HCT116 (cell line): Measurements from ENCODE around the gene GALNT14. TPM values are rescaled to one million over a fixed set of nuclear protein-coding genes. Genes with fewer than 3 reads are reported as not detected.

Experiments
- ATAC-seq: fragments of 200-7000 bp; cut with Tn5 transposase; 2 replicates; pipeline ENCODE4 v1.9.1; 2020; ENCODE audit warnings: mild to moderate bottlenecking, moderate library complexity
- BruUV-seq: library from RNA; stranded (reverse); fragments of 400-500 nt; replicated peaks from 2 replicates; lab custom pipeline; 2021; lab: Mats Ljungman, UMichigan
- CTCF ChIA-PET: fragments of 300-600 bp; sonication (Branson Sonifier 250); formaldehyde crosslinking; loops from one replicate; lab custom pipeline; 2021; ENCODE audit warnings: antibody characterized with exemption; lab: Charles Lee
- POLR2A ChIA-PET: fragments of 300-600, 350-600 bp; sonication (Branson Sonifier 250); formaldehyde crosslinking; loops from one replicate; lab custom pipeline; 2021; ENCODE audit warnings: antibody characterized with exemption; lab: Charles Lee
- RAD21 ChIA-PET, 2 experiments: fragments of 300-600 bp; sonication (Branson Sonifier 250); formaldehyde crosslinking; loops; one replicate each; lab custom pipeline; 2023; ENCODE audit warnings: low total read pairs in 2 of 2; ENCODE audit not compliant: uncharacterized antibody in 2 of 2, unreplicated experiment in 2 of 2, low non-redundant PET in 1 of 2; lab: Charles Lee
- DNase-seq: peaks from one replicate; pipeline ENCODE4 v3.0.0-alpha.2; 2010; ENCODE audit warnings: low read depth, low spot score
- H2AFZ ChIP-seq: fragments of 200-600 bp; shearing (Covaris generic), sonication (generic); 2 replicates; pipeline ENCODE4 v1.6.1; 2017; ENCODE audit warnings: low read depth, mixed run types, mixed read lengths, antibody characterized with exemption, low read length; ENCODE audit not compliant: poor library complexity, severe bottlenecking
- H3K27ac ChIP-seq: 2 replicates; pipeline ENCODE4 v1.5.1; 2012; ENCODE audit warnings: low read depth, low read length
- H3K27me3 ChIP-seq: fragments of 200-600 bp; sonication (generic); 2 replicates; pipeline ENCODE4 v1.6.1; 2016; ENCODE audit warnings: mixed run types, low read length, mixed read lengths; ENCODE audit not compliant: insufficient read depth
- H3K36me3 ChIP-seq, 2 experiments: fragments of 200-500 bp in 1 of 2; fragments of 200-600 bp in 1 of 2; sonication (Bioruptor generic) in 1 of 2; sonication (generic) in 1 of 2; 2 replicates each; pipeline versions ENCODE4 v1.5.1 to v1.6.1; 2014 to 2016; ENCODE audit warnings: low read length in 2 of 2, inconsistent platforms in 1 of 2, mixed read lengths in 1 of 2, mixed run types in 1 of 2; ENCODE audit not compliant: insufficient read depth in 2 of 2, control insufficient read depth in 1 of 2
- H3K4me1 ChIP-seq, 2 experiments: fragments of 200-600 bp in 1 of 2; sonication (generic) in 1 of 2; 2 replicates each; pipeline versions ENCODE4 v1.5.1 to v1.6.1; 2012 to 2017; ENCODE audit warnings: low read length in 2 of 2, inconsistent platforms in 1 of 2, mild to moderate bottlenecking in 1 of 2, mixed read lengths in 1 of 2, mixed run types in 1 of 2, moderate library complexity in 1 of 2; ENCODE audit not compliant: insufficient read depth in 2 of 2, control insufficient read depth in 1 of 2
- H3K4me2 ChIP-seq: fragments of 200-600 bp; sonication (generic); 2 replicates; pipeline ENCODE4 v1.6.1; 2017; ENCODE audit warnings: mixed run types, low read length, mixed read lengths
- H3K4me3 ChIP-seq, 2 experiments: fragments of 200-600 bp in 1 of 2; sonication (generic) in 1 of 2; replicated peaks in 1 of 2; 2 replicates each; pipeline ENCODE4 v1.5.1; 2011 to 2016; ENCODE audit warnings: low read length in 2 of 2, control low read depth in 1 of 2, low read depth in 1 of 2, mild to moderate bottlenecking in 1 of 2, mixed read lengths in 1 of 2, mixed run types in 1 of 2
- H3K79me2 ChIP-seq: fragments of 200-600 bp; sonication (generic); 2 replicates; pipeline ENCODE4 v1.6.1; 2017; ENCODE audit warnings: mild to moderate bottlenecking, mixed run types, low read length, moderate library complexity, mixed read lengths; ENCODE audit not compliant: insufficient read depth
- H3K9ac ChIP-seq: fragments of 200-600 bp; sonication (generic); 2 replicates; pipeline ENCODE4 v1.6.1; 2016; ENCODE audit warnings: low read length, mixed read lengths
- H3K9me2 ChIP-seq: fragments of 200-600 bp; sonication (generic), shearing (Covaris generic); 2 replicates; pipeline ENCODE4 v1.6.1; 2017; ENCODE audit warnings: mixed run types, mild to moderate bottlenecking, moderate library complexity; ENCODE audit not compliant: insufficient read depth
- H3K9me3 ChIP-seq, 2 experiments: fragments of 200-500 bp in 1 of 2; fragments of 200-600 bp in 1 of 2; sonication (Bioruptor generic) in 1 of 2; sonication (generic) in 1 of 2; 2 replicates each; pipeline ENCODE4 v1.6.1; 2014 to 2017; ENCODE audit warnings: low read length in 2 of 2, mixed read lengths in 2 of 2, inconsistent platforms in 1 of 2, low read depth in 1 of 2, mild to moderate bottlenecking in 1 of 2, mixed run types in 1 of 2, moderate library complexity in 1 of 2; ENCODE audit not compliant: control insufficient read depth in 1 of 2, insufficient read depth in 1 of 2
- H4K20me1 ChIP-seq: fragments of 200-600 bp; sonication (generic), shearing (Covaris generic); 2 replicates; pipeline ENCODE4 v1.6.1; 2017; ENCODE audit warnings: mixed run types, mild to moderate bottlenecking, moderate library complexity; ENCODE audit not compliant: insufficient read depth
- EGR1 ChIP-seq: IDR thresholded peaks from 2 replicates; pipeline ENCODE4 v1.6.1; 2012; ENCODE audit warnings: low read depth
- FOSL1 ChIP-seq: IDR thresholded peaks from 2 replicates; pipeline ENCODE4 v1.6.1; 2012; ENCODE audit warnings: low read depth
- RAD21 ChIP-seq: IDR thresholded peaks from 2 replicates; pipeline ENCODE4 v1.6.1; 2012; ENCODE audit warnings: low read depth, mild to moderate bottlenecking
- SIN3A ChIP-seq: IDR thresholded peaks from 2 replicates; pipeline ENCODE4 v1.6.1; 2012; ENCODE audit warnings: low read depth
- ZFX ChIP-seq: fragments of 450-650 bp; IDR thresholded peaks from 2 replicates; pipeline ENCODE4 v1.6.1; 2017
- intact Hi-C: fragments of 100-400 bp; cut with micrococcal nuclease; formaldehyde crosslinking; loops from 2 replicates; pipeline ENCODE4 v1.10.0; 2022
- total RNA-seq: library from RNA; stranded (reverse); gene quantifications from one replicate; pipeline ENCODE4 v1.2.1, GENCODE V29; 2021; ENCODE audit not compliant: unreplicated experiment
- TF ChIP-seq, protein P1 (sequence below): IDR thresholded peaks from 2 replicates; pipeline ENCODE4 v1.6.1; 2012; ENCODE audit warnings: low read depth
- TF ChIP-seq, protein P2 (sequence below): IDR thresholded peaks from 2 replicates; pipeline ENCODE4 v1.6.1; 2012

Gene GALNT14
- total RNA-seq, 1 experiment from 2014 or later: 11.2 TPM

DNA sequence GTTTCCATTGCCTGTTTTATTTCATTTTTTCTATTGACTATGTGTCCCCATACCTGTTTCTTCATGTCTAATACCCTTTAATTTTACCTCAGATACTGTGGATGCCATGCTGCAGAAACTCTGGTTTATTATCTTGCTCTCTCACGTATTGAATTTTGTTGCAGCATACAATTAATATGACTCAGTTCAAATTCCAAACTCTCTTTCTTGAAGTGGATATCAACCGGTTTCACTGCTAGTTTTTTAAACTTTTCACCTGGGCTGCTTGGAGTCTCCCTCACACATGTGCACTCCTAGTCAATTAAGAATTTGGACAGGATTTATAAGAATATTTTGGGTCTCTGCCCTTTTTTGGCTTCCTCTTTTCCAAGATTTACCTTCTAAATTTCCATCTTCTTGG is 260.4 kb downstream of the GALNT14 start (continued):
- TF ChIP-seq, protein P1, sequence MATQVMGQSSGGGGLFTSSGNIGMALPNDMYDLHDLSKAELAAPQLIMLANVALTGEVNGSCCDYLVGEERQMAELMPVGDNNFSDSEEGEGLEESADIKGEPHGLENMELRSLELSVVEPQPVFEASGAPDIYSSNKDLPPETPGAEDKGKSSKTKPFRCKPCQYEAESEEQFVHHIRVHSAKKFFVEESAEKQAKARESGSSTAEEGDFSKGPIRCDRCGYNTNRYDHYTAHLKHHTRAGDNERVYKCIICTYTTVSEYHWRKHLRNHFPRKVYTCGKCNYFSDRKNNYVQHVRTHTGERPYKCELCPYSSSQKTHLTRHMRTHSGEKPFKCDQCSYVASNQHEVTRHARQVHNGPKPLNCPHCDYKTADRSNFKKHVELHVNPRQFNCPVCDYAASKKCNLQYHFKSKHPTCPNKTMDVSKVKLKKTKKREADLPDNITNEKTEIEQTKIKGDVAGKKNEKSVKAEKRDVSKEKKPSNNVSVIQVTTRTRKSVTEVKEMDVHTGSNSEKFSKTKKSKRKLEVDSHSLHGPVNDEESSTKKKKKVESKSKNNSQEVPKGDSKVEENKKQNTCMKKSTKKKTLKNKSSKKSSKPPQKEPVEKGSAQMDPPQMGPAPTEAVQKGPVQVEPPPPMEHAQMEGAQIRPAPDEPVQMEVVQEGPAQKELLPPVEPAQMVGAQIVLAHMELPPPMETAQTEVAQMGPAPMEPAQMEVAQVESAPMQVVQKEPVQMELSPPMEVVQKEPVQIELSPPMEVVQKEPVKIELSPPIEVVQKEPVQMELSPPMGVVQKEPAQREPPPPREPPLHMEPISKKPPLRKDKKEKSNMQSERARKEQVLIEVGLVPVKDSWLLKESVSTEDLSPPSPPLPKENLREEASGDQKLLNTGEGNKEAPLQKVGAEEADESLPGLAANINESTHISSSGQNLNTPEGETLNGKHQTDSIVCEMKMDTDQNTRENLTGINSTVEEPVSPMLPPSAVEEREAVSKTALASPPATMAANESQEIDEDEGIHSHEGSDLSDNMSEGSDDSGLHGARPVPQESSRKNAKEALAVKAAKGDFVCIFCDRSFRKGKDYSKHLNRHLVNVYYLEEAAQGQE: no peak
- TF ChIP-seq, all 23 proteins: peak for 0

DNA sequence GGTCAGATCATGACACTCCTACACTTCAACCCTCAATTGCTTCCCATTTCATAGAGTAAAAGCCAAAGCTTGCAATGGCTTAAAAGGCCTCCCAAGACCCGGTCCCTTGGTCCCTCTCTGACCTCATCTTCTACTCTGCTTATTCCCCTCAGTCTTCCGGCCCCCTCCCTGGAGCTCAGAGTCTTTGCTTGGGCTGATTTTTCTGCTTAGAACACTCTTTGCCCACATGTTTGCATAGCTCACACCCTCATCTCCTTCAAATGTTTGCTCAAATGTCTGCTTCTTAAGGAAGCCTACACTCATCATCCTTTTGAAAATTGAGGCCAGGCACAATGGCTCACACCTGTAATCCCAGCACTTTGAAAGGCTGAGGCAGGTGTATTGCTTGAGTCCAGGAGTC is 265.4 kb downstream of the GALNT14 start:
- no peak overlapping the region for H3K4me3 ChIP-seq
- H3K4me1 ChIP-seq: no peaks in the 10 kb centered on the region
- no peak for ATAC-seq
- intact Hi-C loops: no loop called here
- no peaks in the 10 kb centered on the region for H3K79me2 ChIP-seq
- RAD21 ChIA-PET: no interaction called here
- H3K4me2 ChIP-seq: no peak overlapping the region
- peaks cover 3% of the 10 kb centered on the region; the same call in 1 of the 2 replicates for H3K27me3 ChIP-seq
- BruUV-seq: no TSS peak
- no peak overlapping the region for H2AFZ ChIP-seq
- no peak for TF ChIP-seq RAD21
- TF ChIP-seq SIN3A: no peak
- no peak for TF ChIP-seq FOSL1
- TF ChIP-seq EGR1: no peak
- TF ChIP-seq, protein P1: no peak
- TF ChIP-seq ZFX: no peak
- TF ChIP-seq, protein P2, sequence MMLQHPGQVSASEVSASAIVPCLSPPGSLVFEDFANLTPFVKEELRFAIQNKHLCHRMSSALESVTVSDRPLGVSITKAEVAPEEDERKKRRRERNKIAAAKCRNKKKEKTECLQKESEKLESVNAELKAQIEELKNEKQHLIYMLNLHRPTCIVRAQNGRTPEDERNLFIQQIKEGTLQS: no peak
- TF ChIP-seq, all 23 proteins: peak for 0
- H3K27ac ChIP-seq: no peak overlapping the region
- no peak for DNase-seq
- no peaks in the 10 kb centered on the region for H3K36me3 ChIP-seq
- no peak overlapping the region for H3K9ac ChIP-seq
- H3K9me2 ChIP-seq: no peaks in the 10 kb centered on the region
- no peaks in the 10 kb centered on the region for H4K20me1 ChIP-seq
- CTCF ChIA-PET: no interaction called here
- POLR2A ChIA-PET: no interaction called here
- no peaks in the 10 kb centered on the region for H3K9me3 ChIP-seq
